ENCODE results near the gene SP2.
A peak's percentile ranks its signal among the peaks of the same experiment; 100 is the strongest.

Gene SP2

DNA sequence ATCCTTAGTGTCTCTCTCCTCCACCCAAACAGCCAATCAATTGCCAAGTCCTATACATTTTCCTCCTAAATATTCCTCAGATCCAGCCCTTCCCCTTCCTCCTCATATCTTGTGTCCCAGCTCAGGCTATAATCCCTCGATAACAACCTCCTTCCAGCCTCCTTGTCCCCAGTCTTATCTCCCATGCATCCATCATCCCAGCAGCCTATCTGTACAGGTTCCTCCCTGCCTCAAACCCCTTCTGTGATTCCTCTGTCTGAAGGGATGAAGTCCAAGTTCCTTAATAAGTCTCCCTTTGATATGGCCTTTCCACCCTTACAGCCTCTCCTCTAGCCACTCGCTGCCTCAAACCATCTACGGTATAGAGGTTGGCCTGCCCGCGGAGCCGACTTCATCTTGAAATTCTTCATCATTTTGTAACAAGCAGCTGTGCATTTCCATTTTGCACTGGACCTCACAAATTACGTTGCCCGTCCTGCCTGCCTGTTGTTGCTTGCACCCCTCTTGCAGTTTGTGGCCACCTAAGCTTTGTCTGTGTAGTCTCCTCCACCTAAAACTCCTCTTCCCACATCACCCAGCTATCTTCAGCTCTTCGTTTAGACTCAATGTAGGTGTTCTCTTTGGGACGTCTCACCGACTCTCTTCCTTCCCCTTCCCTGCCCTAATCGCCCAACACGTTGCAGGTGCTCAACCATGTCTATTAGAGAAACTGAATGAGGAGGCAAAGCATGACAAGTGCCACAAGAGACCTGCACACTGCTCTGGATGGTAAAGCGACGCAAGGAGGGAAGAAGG lies 74.1 kb downstream of the SP2 start:
- H3K9ac ChIP-seq (ENCODE audit: low read length) = peak overlapping the region; percentile 25
- H3K27ac ChIP-seq (ENCODE audit: low read depth, low read length) = no peak overlapping the region
- H3K27me3 ChIP-seq (ENCODE audit: control insufficient read depth, insufficient read depth, low read length) = no peaks in the 10 kb centered on the region
- peak overlapping the region; percentile 67 for H3K4me3 ChIP-seq (ENCODE audit: low read length)
- H3K4me1 ChIP-seq (ENCODE audit: control insufficient read depth, insufficient read depth, low read length) = no peaks in the 10 kb centered on the region
- H3K36me3 ChIP-seq (ENCODE audit: control insufficient read depth, insufficient read depth, low read length) = peaks cover 12% of the 10 kb centered on the region

DNA sequence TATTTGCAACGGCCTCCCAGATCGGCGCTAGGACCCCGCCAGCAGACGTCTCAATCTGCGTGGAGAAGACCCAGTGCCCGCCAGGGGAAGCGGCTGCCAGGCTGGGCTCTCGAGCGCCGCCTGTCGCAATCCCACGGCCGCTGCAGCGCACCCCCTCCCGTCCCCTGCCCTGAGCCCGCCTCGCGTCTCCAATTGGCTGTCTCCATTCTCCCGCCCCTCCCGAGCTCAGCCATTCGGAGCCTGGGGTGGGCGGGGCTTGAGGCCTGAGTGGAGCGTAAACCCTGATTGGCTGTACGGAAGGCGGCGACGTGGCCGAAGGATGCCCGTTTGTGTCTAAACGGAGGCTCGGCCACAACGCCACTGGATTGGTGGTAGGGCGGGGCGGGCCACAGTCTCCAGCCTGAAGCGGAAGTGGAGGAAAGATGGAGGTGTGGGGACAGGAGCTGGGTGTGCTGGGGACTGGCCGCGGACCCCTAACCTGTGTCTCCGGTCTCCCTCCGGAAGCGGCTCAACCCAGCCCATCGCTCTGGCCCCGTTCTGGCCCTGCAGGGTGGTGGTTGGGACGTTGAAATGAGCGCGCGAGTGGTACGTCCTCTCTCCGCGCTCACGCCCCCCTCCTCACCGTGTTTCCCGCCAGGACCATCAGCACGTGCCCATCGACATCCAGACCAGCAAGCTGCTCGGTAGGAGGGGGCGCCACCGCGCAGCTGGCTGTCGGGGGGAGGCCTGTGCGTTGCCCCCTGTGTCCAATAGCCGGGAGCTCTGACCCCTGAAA lies 74.9 kb downstream of the SP2 start, which contains the start of gene CDK5RAP3:
Gene CDK5RAP3, plus strand, starts transcription at position 389 of the 775 bp plus-strand sequence. Its CDS starts 34 bp downstream, at position 423.
- no peaks in the 10 kb centered on the region for H3K27me3 ChIP-seq (ENCODE audit: control insufficient read depth, insufficient read depth, low read length)
- H3K4me1 ChIP-seq (ENCODE audit: control insufficient read depth, insufficient read depth, low read length) = no peaks in the 10 kb centered on the region
- peak within 1 kb of the TSS; percentile 79 for H3K27ac ChIP-seq (ENCODE audit: low read depth, low read length)

DNA sequence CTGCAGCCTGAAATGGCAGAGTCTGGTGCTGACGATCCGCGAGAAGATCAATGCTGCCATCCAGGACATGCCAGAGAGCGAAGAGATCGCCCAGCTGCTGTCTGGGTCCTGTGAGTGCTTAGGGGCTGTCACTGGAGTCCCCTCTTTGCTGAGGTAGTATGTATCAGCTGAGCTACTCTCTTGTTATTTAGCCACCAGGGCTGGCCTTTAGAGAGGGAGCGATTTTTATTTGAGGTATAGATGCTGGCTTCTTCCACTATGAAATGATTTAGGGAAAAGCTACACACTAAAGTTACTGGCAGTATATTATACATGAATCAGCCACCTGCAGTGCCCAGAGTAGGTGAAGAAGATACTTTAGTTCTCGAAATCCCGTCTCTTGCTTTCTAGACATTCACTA lies 77.5 kb downstream of the SP2 start:
- Histone ChIP-seq H3K9ac (ENCODE audit: low read length) (no peak overlapping the region), H3K27ac (ENCODE audit: low read depth, low read length) (no peak overlapping the region), H3K4me1 (ENCODE audit: control insufficient read depth, insufficient read depth, low read length) (no peaks in the 10 kb centered on the region), H3K36me3 (ENCODE audit: control insufficient read depth, insufficient read depth, low read length) (peaks cover 31% of the 10 kb centered on the region), H3K27me3 (ENCODE audit: control insufficient read depth, insufficient read depth, low read length) (no peaks in the 10 kb centered on the region), H3K4me3 (ENCODE audit: low read length) (no peak overlapping the region)

More for the DNA sequence above, 74.9 kb downstream of the SP2 start, which contains the start of gene CDK5RAP3:
- Histone ChIP-seq H3K4me3 (ENCODE audit: low read length) (peak within 1 kb of the TSS; percentile 98), H3K9ac (ENCODE audit: low read length) (peak within 1 kb of the TSS; percentile 83), H3K36me3 (ENCODE audit: control insufficient read depth, insufficient read depth, low read length) (peaks cover 19% of the 10 kb centered on the region)

DNA sequence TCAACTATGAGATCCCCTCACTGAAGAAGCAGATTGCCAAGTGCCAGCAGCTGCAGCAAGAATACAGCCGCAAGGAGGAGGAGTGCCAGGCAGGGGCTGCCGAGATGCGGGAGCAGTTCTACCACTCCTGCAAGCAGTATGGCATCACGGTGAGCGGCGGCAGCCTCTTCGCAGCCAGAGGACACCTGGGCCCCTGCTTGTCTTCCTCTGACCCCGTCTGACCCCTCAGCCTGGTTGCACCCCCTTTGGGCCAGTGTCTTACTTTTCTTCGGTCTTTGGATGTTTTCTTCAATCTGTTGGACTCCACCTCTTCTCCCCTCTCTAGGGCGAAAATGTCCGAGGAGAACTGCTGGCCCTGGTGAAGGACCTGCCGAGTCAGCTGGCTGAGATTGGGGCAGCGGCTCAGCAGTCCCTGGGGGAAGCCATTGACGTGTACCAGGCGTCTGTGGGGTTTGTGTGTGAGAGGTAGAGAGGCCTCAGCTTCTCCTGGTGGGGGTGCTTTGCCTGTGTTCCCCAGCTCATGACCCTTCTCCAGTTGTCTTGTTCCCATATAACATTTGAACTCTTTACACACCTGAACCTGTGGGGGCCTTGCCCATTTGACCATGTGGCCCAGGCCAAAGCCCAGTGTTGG lies 79.3 kb downstream of the SP2 start:
- Histone ChIP-seq H3K4me3 (ENCODE audit: low read length) (no peak overlapping the region), H3K4me1 (ENCODE audit: control insufficient read depth, insufficient read depth, low read length) (no peaks in the 10 kb centered on the region), H3K36me3 (ENCODE audit: control insufficient read depth, insufficient read depth, low read length) (peaks cover 38% of the 10 kb centered on the region), H3K27ac (ENCODE audit: low read depth, low read length) (no peak overlapping the region), H3K9ac (ENCODE audit: low read length) (no peak overlapping the region), H3K27me3 (ENCODE audit: control insufficient read depth, insufficient read depth, low read length) (no peaks in the 10 kb centered on the region)

DNA sequence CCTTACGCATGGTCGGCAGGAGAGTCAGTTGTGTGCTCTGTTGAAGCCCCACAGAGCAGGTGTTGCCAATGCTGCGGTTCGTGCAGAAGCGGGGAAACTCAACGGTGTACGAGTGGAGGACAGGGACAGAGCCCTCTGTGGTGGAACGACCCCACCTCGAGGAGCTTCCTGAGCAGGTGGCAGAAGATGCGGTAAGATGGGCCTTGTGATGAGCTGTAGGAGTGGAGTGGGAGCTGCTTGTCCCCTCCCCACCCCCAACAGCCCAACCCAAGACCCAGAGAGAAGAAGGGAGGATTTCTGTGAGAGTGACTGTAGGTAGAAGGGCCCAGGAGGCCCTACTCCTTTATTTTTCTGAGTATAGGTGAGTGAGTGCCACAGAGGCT lies 79.8 kb downstream of the SP2 start:
- H3K27ac ChIP-seq (ENCODE audit: low read depth, low read length) = no peak overlapping the region
- H3K9ac ChIP-seq (ENCODE audit: low read length) = no peak overlapping the region
- H3K4me3 ChIP-seq (ENCODE audit: low read length) = no peak overlapping the region
- H3K36me3 ChIP-seq (ENCODE audit: control insufficient read depth, insufficient read depth, low read length) = peaks cover 43% of the 10 kb centered on the region
- H3K27me3 ChIP-seq (ENCODE audit: control insufficient read depth, insufficient read depth, low read length) = no peaks in the 10 kb centered on the region
- no peaks in the 10 kb centered on the region for H3K4me1 ChIP-seq (ENCODE audit: control insufficient read depth, insufficient read depth, low read length)

DNA sequence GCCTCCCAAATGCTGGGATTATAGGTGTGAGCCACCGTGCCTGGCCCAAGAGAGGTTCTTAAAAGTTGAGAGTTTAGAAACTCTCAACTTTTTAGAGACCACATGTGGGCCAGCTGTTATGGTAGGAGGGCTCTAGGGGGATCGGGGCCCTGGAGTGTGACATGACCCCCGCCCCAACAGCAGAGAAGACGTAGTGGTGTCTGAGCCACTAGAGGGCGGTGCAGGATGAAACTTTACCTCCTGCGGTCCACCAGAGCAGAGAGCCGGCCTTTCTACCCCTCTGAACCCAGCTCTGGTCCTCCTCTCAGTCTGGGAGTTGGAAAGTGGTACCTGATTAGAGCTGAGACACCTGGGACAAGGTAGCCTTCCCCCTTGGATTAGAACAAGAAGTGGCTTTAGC lies 82.3 kb downstream of the SP2 start:
- Histone ChIP-seq H3K27me3 (ENCODE audit: control insufficient read depth, insufficient read depth, low read length) (no peaks in the 10 kb centered on the region), H3K9ac (ENCODE audit: low read length) (no peak overlapping the region), H3K27ac (ENCODE audit: low read depth, low read length) (no peak overlapping the region), H3K4me1 (ENCODE audit: control insufficient read depth, insufficient read depth, low read length) (no peaks in the 10 kb centered on the region), H3K36me3 (ENCODE audit: control insufficient read depth, insufficient read depth, low read length) (peaks cover 60% of the 10 kb centered on the region), H3K4me3 (ENCODE audit: low read length) (no peak overlapping the region)
